HG03108 (cell line): Measurements from ENCODE around the gene NXNL2.

Experiments
- ATAC-seq: cut with Tn5 transposase; IDR thresholded peaks from one replicate; pipeline ENCODE4 v1.9.1; 2021; ENCODE audit warnings: moderate library complexity; ENCODE audit not compliant: unreplicated experiment

NXNL2 gene

DNA sequence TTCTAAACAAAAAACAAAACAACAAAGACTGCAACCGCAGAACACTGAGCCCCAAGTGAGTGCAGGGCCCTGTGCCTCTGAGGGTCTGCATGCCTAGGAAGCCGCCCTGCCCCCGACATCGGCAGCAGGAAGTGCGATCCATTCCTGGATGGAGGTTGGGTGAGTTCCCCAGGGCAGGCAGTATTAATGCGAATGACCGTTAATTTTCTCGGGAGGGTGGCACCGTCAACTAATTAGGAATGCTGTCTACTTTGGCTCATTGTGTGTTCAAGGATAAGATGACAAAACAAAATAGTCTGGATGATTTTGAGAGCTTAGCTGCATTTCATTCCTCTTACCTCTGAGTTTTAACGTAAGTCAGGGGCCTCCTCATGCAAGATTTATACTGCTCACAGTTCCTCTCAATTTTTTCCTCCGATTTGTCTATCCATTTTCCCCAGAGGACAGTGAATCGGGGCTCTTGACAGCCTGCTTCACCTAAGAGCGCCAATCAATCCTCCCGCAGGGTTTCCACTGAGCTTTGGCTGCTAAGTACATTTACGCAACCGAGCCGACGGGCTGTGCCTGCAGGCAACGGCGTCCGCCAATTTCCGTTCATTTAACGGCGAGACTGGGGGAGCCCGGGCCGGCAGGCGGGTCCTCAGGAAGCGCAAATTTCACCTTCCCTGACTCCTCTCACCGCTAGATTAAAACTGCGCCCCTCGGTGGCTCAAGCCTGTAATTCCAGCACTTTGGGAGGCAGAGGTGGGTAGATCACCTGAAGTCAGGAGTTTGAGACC lies 2.9 kb upstream of the NXNL2 start:
- ATAC-seq: no peak

DNA sequence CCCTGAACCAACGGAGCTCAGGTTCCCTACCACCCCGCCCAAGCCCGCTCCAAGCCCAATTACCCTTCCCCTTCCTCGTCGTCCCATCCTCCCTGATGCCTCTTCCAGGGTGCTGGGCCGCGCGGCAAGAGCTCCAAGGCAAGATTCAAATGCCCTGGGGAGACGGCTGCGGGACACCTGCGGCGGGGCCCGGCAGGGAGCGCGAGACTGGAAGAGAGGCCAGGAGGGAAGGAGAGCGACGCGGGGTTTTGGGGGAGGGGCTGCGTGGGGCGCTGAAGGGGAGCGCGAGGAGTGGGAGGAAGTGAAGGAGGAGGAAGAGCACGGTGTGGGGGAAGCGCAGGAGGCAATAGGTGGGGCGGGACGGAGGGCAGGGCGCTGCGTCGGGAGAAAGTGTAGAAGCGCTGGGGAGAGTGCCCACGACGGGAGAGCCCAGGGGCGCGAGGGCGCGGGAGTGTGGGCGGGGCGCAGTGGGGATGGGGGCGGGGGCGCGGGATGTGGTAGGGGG lies 975 bp upstream of the NXNL2 start:
- no peak for ATAC-seq

DNA sequence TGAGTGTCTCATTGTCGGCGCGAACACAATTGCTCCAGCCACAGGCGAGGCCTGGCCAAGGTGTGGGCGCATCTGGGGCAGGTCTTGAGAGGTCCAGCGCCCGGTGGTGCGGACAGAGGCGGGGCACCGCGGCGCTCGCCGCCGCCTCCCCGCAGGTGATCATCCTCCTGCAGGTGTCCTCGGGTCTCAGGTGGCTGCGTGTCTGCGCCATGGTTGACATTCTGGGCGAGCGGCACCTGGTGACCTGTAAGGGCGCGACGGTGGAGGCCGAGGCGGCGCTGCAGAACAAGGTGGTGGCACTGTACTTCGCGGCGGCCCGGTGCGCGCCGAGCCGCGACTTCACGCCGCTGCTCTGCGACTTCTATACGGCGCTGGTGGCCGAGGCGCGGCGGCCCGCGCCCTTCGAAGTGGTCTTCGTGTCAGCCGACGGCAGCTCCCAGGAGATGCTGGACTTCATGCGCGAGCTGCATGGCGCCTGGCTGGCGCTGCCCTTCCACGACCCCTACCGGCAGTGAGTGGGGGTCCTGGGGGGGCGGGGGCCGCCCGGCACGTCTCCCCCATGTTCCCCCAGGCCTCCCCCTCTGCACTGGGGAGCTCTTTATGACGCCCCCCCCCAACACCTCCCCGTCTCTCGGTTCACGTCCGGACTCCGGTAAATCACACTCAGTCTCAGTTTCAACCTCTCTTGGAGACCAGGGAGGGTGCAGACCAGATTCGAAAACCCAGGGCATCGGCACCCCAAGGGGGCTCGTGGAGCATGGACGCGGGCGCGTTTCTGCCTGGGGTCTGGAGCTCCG lies 446 bp downstream of the NXNL2 start:
- ATAC-seq: no peak

DNA sequence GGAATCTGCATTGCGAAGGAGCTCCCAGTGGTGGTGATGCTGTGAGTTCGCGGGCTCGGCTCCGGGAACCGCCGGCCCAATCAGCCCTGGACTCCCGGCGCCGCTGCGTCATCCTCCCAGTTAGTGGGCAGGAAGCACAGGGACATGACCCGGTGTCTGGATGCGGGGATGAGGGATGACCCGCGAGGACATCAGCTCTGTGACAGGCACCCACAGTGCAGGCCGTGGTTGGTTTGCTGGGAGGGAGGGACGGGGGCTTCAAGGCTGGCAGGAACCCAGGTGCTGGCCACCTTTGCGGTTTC lies 996 bp downstream of the NXNL2 start:
- no peak for ATAC-seq

DNA sequence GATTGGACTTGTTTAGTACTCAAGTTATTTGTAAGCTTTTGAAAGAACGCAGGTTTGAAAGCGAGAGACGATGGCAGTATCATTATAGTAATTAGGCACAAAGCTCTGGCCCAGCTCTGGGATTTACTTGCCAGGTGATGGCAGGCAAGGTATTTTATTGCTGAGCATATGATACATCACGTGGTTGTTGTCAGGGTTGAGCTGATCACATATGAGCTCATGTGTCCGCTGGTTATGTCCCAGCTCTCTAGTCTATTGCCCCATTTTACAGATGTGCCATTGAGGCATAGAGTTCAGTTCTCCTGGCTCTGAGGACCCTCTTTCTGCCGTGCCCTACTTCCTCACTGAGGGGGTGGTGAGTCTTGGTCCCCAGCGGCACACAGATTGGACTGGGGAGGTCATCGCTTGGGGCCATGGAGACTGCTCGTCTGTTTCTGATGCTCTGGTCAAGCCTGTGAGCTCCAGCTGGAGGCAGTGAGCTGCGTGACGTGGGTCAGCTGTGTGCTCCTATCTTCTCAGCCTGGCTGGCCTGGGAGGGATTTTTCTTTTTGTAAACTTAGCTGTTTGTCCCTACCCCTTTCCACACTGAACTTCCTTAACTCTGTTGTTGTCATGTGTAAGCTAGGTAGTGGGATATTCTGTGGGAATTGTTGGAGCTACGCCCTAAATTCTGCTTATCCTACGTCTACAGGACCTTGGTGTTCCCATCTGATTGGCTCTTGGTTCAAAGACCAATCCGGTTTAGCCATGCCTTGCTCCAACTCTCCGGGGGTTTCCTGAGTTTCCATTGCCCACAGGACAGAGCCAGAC lies 2.2 kb downstream of the NXNL2 start:
- no peak for ATAC-seq

DNA sequence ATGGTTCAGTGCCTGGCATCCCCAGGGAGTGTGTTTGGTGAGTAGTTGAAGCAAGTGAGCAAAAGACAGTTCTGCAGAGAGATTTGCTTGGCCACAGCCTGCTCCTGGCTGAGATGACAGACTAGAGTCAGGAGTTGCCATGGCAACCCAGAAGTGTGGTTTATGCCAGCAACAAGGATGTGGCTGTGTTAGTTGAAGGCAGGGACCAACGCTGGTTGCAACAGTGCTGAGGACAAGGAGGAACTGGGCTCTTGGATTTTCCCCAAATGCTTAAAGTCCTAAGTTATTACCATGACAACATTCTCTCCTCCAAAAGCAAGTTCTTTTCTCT lies 2.7 kb downstream of the NXNL2 start:
- no peak for ATAC-seq

DNA sequence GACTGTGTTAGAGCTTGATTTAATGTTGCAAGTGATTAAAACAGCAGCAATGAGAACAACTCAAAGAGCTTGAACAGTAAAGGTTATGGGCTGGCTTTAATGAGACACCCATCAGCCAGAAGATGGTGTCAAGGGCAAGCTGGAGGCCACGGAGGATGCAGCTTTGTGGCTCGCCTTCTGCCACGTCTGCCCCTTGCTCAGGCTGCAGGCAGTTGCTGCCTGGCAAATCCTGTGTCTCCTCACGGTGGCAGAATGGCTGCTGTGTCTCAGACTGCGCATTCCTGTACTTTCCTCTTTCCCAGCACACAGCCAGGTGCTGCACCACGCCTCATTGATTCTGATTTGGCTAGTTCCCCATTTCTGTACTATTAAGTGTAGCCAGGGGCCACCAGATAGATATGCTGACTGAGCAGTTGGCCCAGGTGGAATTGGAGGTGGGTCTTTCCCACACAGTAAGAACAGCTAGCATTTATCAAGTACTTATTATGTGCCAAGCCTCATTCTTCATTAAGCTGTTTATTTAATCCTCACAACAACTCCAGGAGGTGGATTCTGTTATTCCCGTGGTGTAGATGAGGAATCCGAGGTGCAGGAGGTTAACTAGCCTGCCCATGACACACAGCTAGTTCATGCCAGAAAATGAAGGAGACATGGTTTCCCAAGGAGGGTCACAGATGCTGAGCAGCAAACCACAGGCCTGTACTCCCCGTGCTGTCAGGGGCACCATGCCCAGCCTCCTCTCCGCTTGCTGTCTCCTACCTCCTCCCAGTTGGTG lies 3.5 kb downstream of the NXNL2 start:
- no peak for ATAC-seq

DNA sequence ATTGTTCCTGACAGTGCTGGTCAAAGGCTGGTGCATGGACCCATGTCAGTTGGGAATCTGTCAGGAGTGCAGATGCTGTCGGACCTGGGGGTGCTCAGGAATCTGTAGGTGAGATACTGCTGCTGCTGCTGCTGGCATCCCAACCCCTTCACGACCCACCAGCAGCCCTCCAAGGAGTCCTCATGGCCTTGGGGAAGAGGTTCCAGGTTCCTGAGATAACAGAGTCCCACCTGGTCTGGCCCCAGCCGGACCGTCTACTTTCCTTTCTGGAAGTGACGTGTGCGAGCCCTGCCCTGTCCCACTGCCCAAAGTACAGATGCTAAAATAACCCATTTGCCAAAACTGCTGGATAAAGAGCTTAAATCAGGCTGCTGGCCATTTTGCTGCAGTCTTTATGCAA lies 4.3 kb downstream of the NXNL2 start:
- ATAC-seq: no peak

DNA sequence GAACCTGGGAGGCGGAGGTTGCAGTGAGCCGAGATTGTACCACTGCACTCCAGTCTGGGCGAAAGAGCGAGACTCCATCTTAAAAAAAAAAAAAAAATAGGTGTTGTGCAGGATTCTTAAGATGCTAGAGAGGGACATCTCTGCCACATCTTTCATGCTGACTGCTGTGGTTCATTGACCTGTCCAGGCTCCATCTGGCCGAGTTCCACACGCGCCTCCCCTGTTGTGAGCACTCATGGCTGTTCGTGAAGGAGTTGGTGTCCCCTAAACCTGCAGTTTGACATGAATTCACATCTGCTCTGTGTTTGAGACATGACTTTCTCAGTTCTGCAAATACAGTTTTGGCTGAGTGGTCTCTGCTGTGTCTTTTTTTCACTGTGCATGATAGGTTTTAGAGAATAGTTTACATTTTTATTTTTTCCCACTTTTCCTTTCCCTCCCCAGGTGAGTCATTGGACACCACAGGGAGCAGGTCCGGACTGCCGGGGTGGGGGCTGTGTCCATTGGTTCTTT lies 5.3 kb downstream of the NXNL2 start:
- ATAC-seq: no peak

DNA sequence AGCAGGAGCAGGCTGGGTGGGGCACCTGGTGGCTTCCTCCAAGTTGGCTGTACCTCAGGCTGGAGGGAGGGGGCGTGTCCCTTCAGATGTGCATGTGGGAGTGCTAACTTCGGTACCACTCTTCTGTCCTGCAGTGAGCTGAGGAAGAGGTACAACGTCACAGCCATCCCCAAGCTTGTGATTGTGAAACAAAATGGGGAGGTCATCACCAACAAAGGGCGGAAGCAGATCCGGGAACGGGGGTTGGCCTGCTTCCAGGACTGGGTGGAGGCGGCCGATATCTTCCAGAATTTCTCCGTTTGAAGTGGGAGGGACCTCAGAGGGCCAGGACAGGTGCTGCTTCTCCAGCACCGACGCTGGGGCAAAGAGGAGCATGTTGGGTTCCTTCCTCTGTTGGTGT lies 9.3 kb downstream of the NXNL2 start:
- no peak for ATAC-seq

DNA sequence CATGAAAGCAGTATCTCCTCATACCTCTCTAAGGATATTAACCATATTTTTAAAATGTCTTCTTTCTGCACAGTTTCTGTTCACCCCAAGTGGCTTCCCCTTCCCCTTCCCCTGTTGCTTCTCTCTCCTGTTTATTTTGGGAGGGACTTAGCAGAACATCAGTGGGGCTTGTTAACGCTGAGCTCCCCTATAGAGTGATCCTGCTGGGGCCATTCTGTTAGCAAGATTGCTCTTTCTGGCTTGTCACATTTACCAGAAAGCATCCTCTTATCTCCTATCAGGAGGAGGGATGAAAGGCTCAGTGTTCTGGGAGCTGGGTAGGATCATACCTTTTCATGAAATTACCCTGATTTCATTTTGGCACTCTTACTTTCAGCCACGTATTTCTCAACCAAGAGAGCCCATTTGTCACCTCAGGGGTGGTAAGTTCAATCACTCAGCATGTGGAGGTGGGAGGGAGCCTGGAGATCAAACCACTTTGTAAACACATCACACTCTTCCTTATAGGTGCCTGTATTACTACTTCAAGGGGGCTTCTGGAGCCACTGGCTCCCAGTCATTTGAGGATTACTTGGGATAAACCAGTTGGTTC lies 16.7 kb downstream of the NXNL2 start:
- no peak for ATAC-seq

DNA sequence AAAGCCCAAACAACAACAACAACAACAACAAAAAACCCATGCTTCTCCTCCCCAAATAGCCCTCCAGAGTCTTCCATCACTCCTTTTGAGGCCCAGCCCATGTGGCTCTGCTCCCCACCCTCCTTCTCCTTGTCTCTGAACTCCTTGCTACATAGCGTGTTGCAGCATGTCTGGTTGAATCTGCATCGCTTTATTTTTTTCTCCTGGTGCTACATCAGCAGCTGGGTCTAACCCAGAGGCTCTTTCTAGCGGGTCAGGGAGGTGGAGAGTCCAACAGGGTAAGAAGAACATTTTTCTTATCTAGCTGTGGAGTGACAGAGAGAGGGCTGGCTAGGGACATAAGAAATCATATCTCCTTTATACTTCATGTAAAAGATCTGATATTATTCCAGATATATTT lies 18.4 kb downstream of the NXNL2 start:
- ATAC-seq: no peak

DNA sequence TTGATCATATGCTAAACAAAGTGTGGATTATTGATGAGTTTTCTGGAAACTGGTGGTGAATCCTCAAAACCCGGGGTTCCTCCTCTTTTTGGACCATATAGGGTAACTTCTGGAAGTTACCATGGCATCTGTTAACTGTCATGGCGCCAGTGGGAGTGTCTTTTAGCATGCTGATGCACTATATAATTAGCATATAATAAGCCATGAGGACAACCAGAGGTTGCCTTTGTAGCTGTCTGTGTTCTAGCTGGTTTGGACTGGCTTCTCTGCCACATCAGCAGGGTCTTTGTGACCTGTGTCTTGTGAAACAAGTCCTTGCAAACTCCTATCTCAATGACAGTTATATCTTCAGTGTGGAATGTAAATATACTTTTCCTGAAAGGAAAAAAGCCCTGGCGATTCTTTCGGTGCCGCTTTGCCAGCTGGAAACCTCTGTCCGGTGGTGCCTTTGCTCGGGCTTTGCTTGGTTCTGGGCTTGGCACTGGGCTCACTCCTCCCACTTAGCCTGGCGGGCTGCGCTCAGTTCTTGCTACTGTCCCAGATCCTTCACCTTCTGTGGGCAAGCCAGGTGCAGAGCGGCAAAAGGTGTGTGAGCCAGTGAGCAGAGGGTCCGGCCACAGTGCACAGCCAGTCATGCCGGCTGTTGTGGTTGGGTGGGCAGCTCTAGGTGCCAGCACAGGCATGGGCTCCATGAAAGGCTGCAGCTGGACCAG lies 20.4 kb downstream of the NXNL2 start:
- no peak for ATAC-seq

DNA sequence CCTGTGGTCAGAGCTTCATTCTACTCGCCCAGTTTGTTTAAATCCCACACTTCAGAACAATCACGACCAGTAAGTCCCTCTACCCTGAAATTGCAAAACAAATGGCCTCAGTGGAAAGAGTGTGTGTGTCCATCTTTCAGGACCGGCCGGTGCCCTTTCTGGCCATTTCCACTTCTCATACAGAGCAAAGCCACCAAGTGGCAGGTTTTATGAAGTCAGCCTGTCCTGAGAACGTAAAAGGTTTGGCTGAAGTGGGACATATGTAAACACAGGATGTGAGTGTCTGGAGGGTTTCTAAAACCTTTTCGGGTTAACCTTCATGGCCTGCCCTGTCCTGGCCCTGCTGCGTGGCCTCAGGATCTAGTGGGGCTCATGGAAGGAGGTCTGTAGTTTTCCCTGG lies 24.7 kb downstream of the NXNL2 start:
- ATAC-seq: no peak

DNA sequence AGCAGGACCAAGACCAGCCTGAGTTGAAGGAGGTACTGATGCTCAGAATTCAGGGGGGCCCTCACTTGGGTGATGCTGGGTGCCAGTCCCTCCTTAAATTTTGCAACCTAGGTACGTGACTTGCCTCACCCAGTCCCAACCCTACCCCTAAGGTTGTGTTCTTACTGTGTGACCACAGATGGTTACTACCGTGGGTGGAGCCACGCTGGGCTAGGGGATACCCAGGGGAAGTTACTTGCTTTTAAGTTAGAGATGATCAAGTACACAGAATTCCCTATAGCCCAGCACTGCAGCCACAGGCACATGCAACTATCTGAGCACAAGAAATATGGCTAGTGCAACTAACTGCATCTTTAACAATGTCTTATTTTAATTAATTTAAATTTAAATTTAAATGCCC lies 32.9 kb downstream of the NXNL2 start:
- ATAC-seq: no peak

DNA sequence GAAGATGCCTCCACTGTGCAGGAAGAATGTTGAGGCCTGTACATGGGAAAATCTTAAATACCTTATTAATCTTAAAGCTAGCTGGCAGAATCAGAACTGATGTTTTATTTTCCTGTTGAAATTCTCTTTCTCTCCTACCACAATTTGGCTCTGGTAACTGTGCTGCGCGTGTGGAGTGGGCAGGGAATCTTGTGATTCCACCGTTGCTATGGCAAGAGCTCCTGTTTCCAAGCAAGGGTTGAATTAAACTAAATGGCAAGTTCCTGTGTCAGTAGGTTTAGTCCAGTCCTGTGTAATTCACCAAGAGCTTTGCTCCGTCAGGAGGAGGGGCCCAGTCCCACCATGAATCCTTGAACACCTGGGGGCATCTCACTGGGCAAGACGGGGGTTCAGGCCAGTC lies 36.4 kb downstream of the NXNL2 start:
- no peak for ATAC-seq

DNA sequence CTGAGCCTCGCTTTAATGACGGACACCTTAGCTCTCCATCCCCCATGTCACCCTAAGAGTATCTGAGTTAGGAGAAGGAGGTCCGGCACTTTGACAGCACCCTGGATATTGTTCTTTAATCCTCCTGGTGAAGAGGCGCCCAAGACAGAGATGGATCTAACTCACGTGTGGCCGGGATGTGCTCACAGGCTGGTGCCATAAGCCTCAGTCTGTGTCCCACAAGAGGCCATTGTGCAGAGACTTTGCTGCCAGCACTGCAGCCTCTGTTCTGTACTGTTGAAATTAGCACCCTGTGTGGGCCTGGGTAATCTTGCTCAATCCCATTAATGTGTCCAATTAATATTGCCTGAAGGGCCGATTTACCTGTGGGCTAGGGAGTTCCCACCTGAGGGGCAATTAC lies 37.7 kb downstream of the NXNL2 start:
- no peak for ATAC-seq

DNA sequence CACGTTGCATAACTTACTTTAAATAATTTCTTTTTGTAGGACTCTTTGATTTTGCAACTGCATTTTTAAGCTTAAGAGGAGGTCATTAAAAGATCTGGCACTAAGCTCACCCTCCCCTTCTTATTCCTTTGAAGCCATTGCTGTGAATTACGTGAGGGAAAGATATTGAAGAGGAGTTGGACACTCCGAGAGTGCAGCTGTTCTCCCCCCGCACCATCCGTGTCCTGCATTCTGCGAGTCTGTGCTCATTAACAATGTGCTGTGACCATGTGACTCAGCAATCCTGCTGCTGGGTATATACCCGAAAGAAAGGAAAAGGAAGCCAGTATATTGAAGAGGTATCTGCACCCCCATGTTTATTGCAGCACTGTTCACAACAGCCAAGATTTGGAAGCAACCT lies 40.0 kb downstream of the NXNL2 start:
- ATAC-seq: no peak

DNA sequence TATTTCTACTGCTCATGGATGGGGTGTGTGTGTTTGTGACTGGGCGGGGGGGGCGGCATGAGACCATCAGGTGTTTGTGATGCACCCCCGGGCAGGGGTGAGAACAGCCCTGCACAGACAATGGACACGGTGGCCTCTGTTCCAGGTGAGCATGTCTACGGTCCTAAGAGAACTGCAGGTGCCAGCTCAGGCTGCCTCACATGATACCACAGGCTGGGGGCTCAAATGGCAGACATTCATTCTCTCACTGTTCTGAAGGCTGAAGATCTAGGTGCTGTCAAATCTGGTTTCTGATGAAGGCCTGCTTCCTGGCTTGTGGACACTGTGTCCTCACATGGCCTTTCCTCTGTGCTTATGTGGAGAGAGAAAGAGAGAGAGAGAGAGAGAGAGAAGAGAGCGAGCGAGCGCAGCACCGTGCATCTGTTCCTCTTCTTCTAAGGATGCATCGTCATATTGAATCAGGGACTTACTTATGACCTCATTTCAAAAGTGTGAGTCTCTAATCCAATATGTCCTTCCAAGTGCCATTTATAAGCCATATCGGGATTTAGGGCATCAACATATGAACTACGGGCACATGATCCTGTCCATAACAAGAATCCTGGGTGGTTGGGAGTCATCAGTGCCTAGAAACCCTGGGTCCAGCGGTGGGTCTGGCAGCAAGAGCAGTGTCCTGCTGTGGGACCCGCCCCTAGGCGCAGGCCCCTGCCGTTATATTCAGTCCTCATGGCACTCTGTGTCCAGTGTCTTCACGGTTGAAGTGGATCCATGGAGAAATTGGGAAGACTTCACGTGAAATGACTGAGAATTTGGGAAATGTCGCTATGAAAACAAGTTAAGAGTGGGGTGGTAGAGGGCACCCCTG lies 42.5 kb downstream of the NXNL2 start:
- ATAC-seq: no peak
